ENCODE results near the gene BBX.

The BBX gene

DNA sequence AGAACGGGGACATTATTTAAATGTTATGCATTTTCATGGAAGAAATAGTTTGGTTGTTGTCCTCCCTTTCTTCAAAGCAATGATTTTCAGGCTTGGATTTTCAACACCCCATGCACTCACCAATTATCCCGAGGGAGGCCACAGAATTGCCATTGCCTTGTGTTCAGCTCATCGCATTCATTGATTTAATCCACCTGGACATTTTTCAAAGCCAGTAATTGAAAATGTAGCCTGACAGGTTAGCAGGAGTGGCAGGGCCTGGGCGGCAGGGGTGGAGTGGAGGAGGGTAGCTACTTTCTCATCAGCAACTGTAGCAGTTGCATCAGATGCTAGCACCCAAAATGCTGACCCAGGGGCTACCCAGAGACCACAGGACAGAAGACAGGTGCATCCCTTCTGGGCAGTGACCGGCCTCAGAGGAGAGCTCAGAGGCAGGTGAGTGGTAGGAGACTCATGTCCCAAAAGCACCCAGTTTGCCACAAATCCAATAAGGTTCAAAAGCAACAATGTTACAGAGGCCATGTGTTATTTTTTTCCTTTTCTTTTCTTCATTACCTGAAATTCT, 325.7 kb downstream of the BBX start:
- Histone ChIP-seq H3K4me1 (ENCODE audit: control insufficient read depth, insufficient read depth, low read length) (0 out of 2 replicates have a peak, but pooled peaks cover 1% of the 10 kb centered on the region), H3K27ac (ENCODE audit: low read length) (no peak overlapping the region), H3K27me3 (ENCODE audit: control insufficient read depth, insufficient read depth, low read length) (no peaks in the 10 kb centered on the region), H3K4me3 (ENCODE audit: low read length) (no peak overlapping the region), H3K36me3 (ENCODE audit: control insufficient read depth, insufficient read depth, low read length) (no peaks in the 10 kb centered on the region), H3K9me3 (ENCODE audit: control insufficient read depth, insufficient read depth, low read length) (no peaks in the 10 kb centered on the region)
- no CpG with 5 or more reads among the region's 5 CpGs for WGBS (ENCODE audit: insufficient coverage, insufficient read length)
- no peak for DNase-seq (ENCODE audit: low read depth, low spot score)

GRCh38 chr3:107850681-107851080, 327.9 kb downstream of the BBX start:
- no peak for DNase-seq (ENCODE audit: low read depth, low spot score)
- no peaks in the 10 kb centered on the region for H3K27me3 ChIP-seq (ENCODE audit: control insufficient read depth, insufficient read depth, low read length)
- H3K4me3 ChIP-seq (ENCODE audit: low read length) = no peak overlapping the region
- 0 out of 2 replicates have a peak, but pooled peaks cover 1% of the 10 kb centered on the region for H3K4me1 ChIP-seq (ENCODE audit: control insufficient read depth, insufficient read depth, low read length)
- H3K9me3 ChIP-seq (ENCODE audit: control insufficient read depth, insufficient read depth, low read length) = no peaks in the 10 kb centered on the region
- no CpG with 5 or more reads among the region's 2 CpGs for WGBS (ENCODE audit: insufficient coverage, insufficient read length)
- no peak overlapping the region for H3K27ac ChIP-seq (ENCODE audit: low read length)
- no peaks in the 10 kb centered on the region for H3K36me3 ChIP-seq (ENCODE audit: control insufficient read depth, insufficient read depth, low read length)

GRCh38 chr3:107853821-107854220, 331.1 kb downstream of the BBX start:
- no peak for DNase-seq (ENCODE audit: low read depth, low spot score)
- no peak overlapping the region for H3K4me3 ChIP-seq (ENCODE audit: low read length)
- H3K4me1 ChIP-seq (ENCODE audit: control insufficient read depth, insufficient read depth, low read length) = no peaks in the 10 kb centered on the region
- H3K27ac ChIP-seq (ENCODE audit: low read length) = no peak overlapping the region
- H3K36me3 ChIP-seq (ENCODE audit: control insufficient read depth, insufficient read depth, low read length) = no peaks in the 10 kb centered on the region
- H3K9me3 ChIP-seq (ENCODE audit: control insufficient read depth, insufficient read depth, low read length) = no peaks in the 10 kb centered on the region
- H3K27me3 ChIP-seq (ENCODE audit: control insufficient read depth, insufficient read depth, low read length) = no peaks in the 10 kb centered on the region

DNA sequence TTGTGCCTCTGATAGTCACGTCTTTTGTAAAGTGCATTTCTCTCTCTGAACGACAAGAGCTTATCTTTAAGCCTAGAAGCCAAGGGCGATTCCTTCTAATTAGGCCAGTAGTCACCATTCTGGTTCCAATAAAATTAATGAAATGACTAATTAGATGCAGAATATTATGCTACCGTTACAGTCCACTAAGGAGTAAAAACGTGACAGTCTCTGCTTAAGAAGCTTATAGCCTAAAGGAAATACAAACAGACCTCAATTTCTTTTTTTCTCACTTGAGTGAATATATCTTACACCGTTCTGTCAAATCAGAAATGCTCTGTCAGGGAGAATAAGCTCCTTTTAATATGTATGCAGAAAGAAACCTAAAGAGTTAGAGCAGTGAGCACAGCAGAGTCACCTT, 332.0 kb downstream of the BBX start:
- H3K36me3 ChIP-seq (ENCODE audit: control insufficient read depth, insufficient read depth, low read length) = no peaks in the 10 kb centered on the region
- no peak overlapping the region for H3K4me3 ChIP-seq (ENCODE audit: low read length)
- WGBS (ENCODE audit: insufficient coverage, insufficient read length) = no CpG with 5 or more reads among the region's 6 CpGs

GRCh38 chr3:107855710-107856109, 332.9 kb downstream of the BBX start:
- Histone ChIP-seq H3K36me3 (ENCODE audit: control insufficient read depth, insufficient read depth, low read length) (no peaks in the 10 kb centered on the region), H3K4me3 (ENCODE audit: low read length) (no peak overlapping the region), H3K4me1 (ENCODE audit: control insufficient read depth, insufficient read depth, low read length) (no peaks in the 10 kb centered on the region), H3K27ac (ENCODE audit: low read length) (no peak overlapping the region), H3K27me3 (ENCODE audit: control insufficient read depth, insufficient read depth, low read length) (no peaks in the 10 kb centered on the region), H3K9me3 (ENCODE audit: control insufficient read depth, insufficient read depth, low read length) (no peaks in the 10 kb centered on the region)
- no CpG with 5 or more reads among the region's 5 CpGs for WGBS (ENCODE audit: insufficient coverage, insufficient read length)
- DNase-seq (ENCODE audit: low read depth, low spot score) = no peak

More for the DNA sequence above, 332.0 kb downstream of the BBX start:
- H3K9me3 ChIP-seq (ENCODE audit: control insufficient read depth, insufficient read depth, low read length) = no peaks in the 10 kb centered on the region
- H3K4me1 ChIP-seq (ENCODE audit: control insufficient read depth, insufficient read depth, low read length) = no peaks in the 10 kb centered on the region
- no peak for DNase-seq (ENCODE audit: low read depth, low spot score)
- no peaks in the 10 kb centered on the region for H3K27me3 ChIP-seq (ENCODE audit: control insufficient read depth, insufficient read depth, low read length)
- H3K27ac ChIP-seq (ENCODE audit: low read length) = no peak overlapping the region

- Histone ChIP-seq H3K4me1 (ENCODE audit: control insufficient read depth, insufficient read depth, low read length) (no peaks in the 10 kb centered on the region), H3K4me3 (ENCODE audit: low read length) (no peak overlapping the region), H3K27ac (ENCODE audit: low read length) (no peak overlapping the region), H3K27me3 (ENCODE audit: control insufficient read depth, insufficient read depth, low read length) (no peaks in the 10 kb centered on the region), H3K9me3 (ENCODE audit: control insufficient read depth, insufficient read depth, low read length) (no peaks in the 10 kb centered on the region), H3K36me3 (ENCODE audit: control insufficient read depth, insufficient read depth, low read length) (no peaks in the 10 kb centered on the region)
- no CpG with 5 or more reads among the region's 5 CpGs for WGBS (ENCODE audit: insufficient coverage, insufficient read length)
- DNase-seq (ENCODE audit: low read depth, low spot score) = no peak
Observed at GRCh38 chr3:107857854-107858253, 335.1 kb downstream of the BBX start.

DNA sequence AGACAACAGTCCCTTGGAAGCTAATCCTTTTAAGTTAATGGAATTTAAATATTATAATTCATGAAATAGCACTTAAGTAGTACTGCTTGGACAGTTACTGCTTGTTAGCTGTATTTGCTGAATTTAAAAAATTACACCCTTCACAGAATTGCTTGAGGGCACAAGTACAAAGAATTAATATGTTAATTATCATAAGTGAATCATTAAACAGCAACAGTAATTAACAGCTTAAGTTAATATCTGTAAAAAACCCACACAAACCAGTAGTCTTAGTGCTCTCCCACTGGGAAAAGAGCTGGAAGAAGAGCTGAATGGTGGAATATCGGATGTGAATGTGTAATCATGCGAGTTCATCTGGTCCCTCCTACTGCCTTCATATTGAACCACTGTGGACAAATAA, 336.1 kb downstream of the BBX start:
- H3K4me3 ChIP-seq (ENCODE audit: low read length) = no peak overlapping the region
- DNase-seq (ENCODE audit: low read depth, low spot score) = no peak
- H3K36me3 ChIP-seq (ENCODE audit: control insufficient read depth, insufficient read depth, low read length) = no peaks in the 10 kb centered on the region
- no peak overlapping the region for H3K27ac ChIP-seq (ENCODE audit: low read length)
- H3K9me3 ChIP-seq (ENCODE audit: control insufficient read depth, insufficient read depth, low read length) = no peaks in the 10 kb centered on the region
- H3K4me1 ChIP-seq (ENCODE audit: control insufficient read depth, insufficient read depth, low read length) = no peaks in the 10 kb centered on the region
- no CpG with 5 or more reads among the region's 2 CpGs for WGBS (ENCODE audit: insufficient coverage, insufficient read length)
- no peaks in the 10 kb centered on the region for H3K27me3 ChIP-seq (ENCODE audit: control insufficient read depth, insufficient read depth, low read length)

Data from iPS DF 6.9 (cell line).